Transverse colon (tissue), 4 donors: ENCODE measurements around the gene HCFC1.

Experiments
- POLR2AphosphoS5 ChIP-seq, 3 donors: sonication (generic); formaldehyde crosslinking; IDR thresholded peaks; one replicate each; pipeline ENCODE4 v1.6.1; 2016; ENCODE audit warnings: antibody characterized with exemption in 3 of 3
- TF ChIP-seq, protein P1 (sequence below), 5 experiments: fragments of 200-600 bp in 3 of 5; fragments of 450-650 bp in 2 of 5; sonication (generic) in 3 of 5; IDR thresholded peaks; 1 replicate in 2 of 5; 2 replicates in 3 of 5; pipeline ENCODE4 v1.5.1; 2016 to 2017; ENCODE audit warnings: antibody characterized with exemption in 5 of 5, inconsistent platforms in 3 of 5, mild to moderate bottlenecking in 2 of 5, moderate library complexity in 1 of 5

- TF ChIP-seq, protein P1, sequence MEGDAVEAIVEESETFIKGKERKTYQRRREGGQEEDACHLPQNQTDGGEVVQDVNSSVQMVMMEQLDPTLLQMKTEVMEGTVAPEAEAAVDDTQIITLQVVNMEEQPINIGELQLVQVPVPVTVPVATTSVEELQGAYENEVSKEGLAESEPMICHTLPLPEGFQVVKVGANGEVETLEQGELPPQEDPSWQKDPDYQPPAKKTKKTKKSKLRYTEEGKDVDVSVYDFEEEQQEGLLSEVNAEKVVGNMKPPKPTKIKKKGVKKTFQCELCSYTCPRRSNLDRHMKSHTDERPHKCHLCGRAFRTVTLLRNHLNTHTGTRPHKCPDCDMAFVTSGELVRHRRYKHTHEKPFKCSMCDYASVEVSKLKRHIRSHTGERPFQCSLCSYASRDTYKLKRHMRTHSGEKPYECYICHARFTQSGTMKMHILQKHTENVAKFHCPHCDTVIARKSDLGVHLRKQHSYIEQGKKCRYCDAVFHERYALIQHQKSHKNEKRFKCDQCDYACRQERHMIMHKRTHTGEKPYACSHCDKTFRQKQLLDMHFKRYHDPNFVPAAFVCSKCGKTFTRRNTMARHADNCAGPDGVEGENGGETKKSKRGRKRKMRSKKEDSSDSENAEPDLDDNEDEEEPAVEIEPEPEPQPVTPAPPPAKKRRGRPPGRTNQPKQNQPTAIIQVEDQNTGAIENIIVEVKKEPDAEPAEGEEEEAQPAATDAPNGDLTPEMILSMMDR (IDR thresholded peaks at IDR 0.05) = no peak
- no peak for TF ChIP-seq POLR2AphosphoS5 (IDR thresholded peaks at IDR 0.05)
These were observed 42.8 kb downstream of the HCFC1 start for GRCh38 chrX:153928846-153929245.
